Activated naive CD4-positive, alpha-beta T cell treated with anti-CD3 and anti-CD28 coated beads, Interleukin-2, amount 10 ng/mL, durations not matched to agents 7 days and 5 days (primary cell): ENCODE data around the gene CPEB4.

Experiments
- CTCF ChIA-PET: fragments of 350-600 bp; sonication (Branson Sonifier 250); formaldehyde crosslinking; loops from one replicate; lab custom pipeline; 2021; ENCODE audit warnings: antibody characterized with exemption; lab: Charles Lee
- DNase-seq: peaks from one replicate; pipeline ENCODE4 v3.0.0-alpha.2; 2020
- H3K27ac Mint-ChIP-seq: one replicate; pipeline ENCODE4 v1.8.0; 2021; ENCODE audit warnings: mild to moderate bottlenecking, moderate library complexity, mixed read lengths
- H3K27me3 Mint-ChIP-seq: one replicate; pipeline ENCODE4 v1.8.0; 2021; ENCODE audit warnings: mild to moderate bottlenecking, mixed read lengths
- H3K36me3 Mint-ChIP-seq: one replicate; pipeline ENCODE4 v1.8.0; 2021; ENCODE audit warnings: mixed read lengths
- H3K4me1 Mint-ChIP-seq: one replicate; pipeline ENCODE4 v1.8.0; 2021; ENCODE audit warnings: mixed read lengths
- H3K4me3 Mint-ChIP-seq: one replicate; pipeline ENCODE4 v1.8.0; 2021; ENCODE audit warnings: mild to moderate bottlenecking, moderate library complexity, mixed read lengths
- H3K9me3 Mint-ChIP-seq: one replicate; pipeline ENCODE4 v1.8.0; 2021; ENCODE audit warnings: mixed read lengths

Gene CPEB4

DNA sequence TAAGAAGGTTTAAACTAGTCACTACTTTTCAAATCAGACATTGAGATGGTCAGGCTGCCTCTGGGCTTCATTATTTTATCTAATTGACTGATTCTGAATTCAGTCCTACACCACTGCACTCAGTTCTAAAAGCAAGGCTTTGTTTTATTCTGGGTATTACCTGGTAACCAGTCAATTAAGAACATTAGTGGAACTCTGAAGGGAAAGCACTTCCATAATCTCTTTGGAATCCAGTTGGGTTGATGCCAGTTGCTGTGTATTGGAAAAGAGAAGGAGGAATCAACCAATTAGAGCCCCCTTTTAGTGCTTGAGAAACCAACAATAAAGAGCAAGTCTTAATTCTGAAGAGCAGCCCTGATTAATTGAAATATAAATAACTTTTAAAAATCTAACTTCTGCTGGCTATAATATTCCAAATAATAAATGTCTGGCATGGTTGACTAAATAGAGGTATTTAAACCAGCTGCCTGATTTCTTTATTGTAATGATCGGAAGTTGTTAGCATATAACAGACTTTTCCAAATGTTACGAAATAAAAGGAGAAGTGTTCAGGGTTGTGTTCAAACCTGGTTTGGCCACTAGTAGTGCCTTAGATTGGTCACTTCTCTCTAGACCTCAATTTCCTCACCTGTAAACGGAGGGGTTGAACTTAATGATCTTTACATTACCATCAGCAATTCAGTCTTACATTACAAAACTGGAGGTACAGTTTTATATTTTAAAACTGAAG is 32.0 kb downstream of the CPEB4 start:
- DNase-seq: no peak
- no peaks in the 10 kb centered on the region for H3K9me3 Mint-ChIP-seq
- no peak overlapping the region for H3K4me3 Mint-ChIP-seq
- CTCF ChIA-PET: no interaction called here
- no peaks in the 10 kb centered on the region for H3K27me3 Mint-ChIP-seq
- no peak overlapping the region for H3K27ac Mint-ChIP-seq
- peaks cover 7% of the 10 kb centered on the region for H3K4me1 Mint-ChIP-seq
- H3K36me3 Mint-ChIP-seq: peaks cover 3% of the 10 kb centered on the region

DNA sequence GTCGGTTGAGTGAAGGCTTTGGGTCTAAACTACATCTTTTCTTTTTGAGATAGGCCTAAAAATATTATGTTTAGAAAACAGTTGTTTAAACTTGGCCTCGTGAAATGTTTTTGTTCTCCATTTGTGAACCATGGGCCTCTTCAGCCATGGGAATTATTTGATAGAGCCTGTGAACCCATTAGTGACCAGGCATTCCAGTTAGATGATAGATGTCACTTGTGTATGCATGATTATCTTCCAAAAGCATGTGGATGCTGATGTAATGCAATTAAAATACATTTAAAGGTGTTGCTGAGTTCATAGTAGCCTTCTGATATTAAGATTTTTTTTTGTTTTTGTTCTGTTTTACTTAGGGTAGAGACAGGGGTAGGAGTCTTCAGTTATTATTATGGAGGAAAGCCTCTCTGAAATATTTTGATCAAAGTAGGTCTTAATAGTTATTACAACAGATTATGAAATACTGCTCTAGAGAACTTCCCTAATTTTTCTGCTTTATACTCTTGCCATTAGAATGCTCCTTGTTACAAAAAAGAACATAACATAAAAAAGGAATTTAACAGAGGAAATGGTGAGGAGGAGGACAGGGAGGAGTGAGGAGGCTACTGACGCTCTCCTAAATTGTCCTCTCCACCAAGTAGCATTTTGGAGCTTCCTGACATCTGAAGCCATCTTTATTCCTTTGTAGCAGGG is 32.9 kb downstream of the CPEB4 start:
- CTCF ChIA-PET: interaction anchor here (1.6 kb wide), 1 partner anchor 303 kb away, joined by 4 read pairs; no protein-coding TSS in a partner anchor
- no peaks in the 10 kb centered on the region for H3K9me3 Mint-ChIP-seq
- H3K27me3 Mint-ChIP-seq: no peaks in the 10 kb centered on the region
- no peak for DNase-seq
- peaks cover 3% of the 10 kb centered on the region for H3K36me3 Mint-ChIP-seq
- no peak overlapping the region for H3K4me3 Mint-ChIP-seq
- no peak overlapping the region for H3K27ac Mint-ChIP-seq
- peaks cover 7% of the 10 kb centered on the region for H3K4me1 Mint-ChIP-seq

DNA sequence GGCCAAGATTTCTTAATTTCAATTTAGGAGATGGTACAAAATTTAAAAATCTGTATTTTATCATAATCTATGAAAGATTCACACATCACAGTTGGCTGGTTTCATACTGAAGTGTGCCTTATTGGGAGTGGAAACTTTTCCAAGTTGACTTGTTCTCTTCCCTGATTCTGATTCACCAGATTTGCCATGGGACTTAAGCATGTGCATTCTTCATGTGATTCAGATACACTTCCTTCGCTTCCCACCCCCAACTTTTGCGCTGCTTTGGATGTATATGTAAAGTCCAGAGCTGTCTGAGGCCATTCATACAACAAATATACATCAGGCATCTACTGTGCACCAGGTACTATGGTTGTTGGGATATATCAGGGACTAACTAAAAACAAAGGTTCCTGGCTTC is 34.4 kb downstream of the CPEB4 start:
- peaks cover 3% of the 10 kb centered on the region for H3K36me3 Mint-ChIP-seq
- no peaks in the 10 kb centered on the region for H3K9me3 Mint-ChIP-seq
- H3K4me3 Mint-ChIP-seq: no peak overlapping the region
- CTCF ChIA-PET: interaction anchor here (0.9 to 1.6 kb wide), 2 partner anchors 41 to 304 kb away, joined by 3 to 4 read pairs; no protein-coding TSS in a partner anchor
- no peak overlapping the region for H3K27ac Mint-ChIP-seq
- no peaks in the 10 kb centered on the region for H3K27me3 Mint-ChIP-seq
- no peak for DNase-seq
- H3K4me1 Mint-ChIP-seq: peaks cover 3% of the 10 kb centered on the region

DNA sequence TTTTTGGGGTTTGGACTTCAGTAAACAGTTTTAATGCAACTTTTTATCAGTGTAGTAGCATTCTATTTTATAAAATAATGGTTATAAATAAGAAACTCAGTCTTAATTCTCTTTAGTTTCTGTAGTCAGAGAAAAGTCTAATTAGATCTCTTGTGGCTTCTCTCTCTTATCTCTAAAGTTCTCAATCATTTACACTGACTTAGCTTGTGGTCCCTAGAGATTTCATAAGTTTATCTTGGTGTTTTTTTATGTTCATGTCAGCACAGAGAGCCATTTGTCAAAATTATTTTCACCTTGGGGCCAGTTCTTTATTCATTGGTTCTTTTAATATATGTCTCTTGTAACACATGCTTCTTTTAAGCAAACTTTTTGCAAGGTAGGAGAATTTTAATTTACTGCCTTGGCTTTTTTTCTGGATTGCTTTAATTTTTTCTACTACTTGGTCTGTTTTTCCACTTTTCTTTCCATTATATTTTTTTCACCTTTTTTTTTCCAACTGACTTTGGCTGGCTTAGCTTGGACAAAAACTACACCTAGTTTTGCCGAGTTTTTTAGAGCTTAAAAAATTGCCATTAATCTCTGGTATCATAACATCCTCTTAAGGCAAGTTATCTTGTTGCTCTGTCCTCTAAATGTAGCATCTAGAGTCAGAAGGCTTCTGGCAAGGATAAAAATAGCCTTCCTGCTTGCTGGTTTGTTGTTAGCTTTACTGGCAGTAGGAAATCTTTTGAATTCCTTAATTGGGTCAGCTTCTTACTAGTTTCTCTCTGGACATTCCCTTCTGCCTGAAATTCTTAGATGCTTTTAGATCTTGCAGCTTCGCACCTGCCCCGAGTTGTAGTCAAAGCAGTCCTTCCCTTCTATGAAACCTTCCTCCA is 35.3 kb downstream of the CPEB4 start:
- no peak for DNase-seq
- Mint-ChIP-seq H3K4me1 (peaks cover 3% of the 10 kb centered on the region), H3K27me3 (no peaks in the 10 kb centered on the region), H3K36me3 (peaks cover 3% of the 10 kb centered on the region), H3K9me3 (no peaks in the 10 kb centered on the region), H3K4me3 (no peak overlapping the region), H3K27ac (no peak overlapping the region)
- CTCF ChIA-PET: interaction anchor here (0.9 kb wide), 1 partner anchor 40 kb away, joined by 3 read pairs; no protein-coding TSS in a partner anchor

DNA sequence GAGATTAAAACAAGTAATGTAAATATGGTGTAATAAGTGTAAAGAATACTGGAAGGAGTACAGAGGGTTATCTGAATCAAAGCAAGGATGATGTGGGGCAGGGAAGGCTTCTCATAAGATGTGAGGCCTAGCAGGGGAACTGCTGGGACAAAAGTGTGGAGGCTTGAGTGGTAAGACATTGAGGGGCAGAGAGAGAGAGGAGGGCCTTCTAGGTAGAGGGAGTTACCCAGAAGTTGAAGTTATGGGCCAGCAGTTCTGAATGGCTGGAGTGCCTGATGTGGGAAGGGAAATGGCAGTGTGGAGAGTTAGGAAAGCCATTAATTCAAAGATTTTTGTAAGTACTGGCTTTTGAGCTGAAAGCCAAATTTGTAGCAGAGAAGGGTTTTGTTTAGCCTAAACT is 36.8 kb downstream of the CPEB4 start:
- peaks cover 3% of the 10 kb centered on the region for H3K36me3 Mint-ChIP-seq
- no peaks in the 10 kb centered on the region for H3K27me3 Mint-ChIP-seq
- H3K27ac Mint-ChIP-seq: no peak overlapping the region
- peaks cover 3% of the 10 kb centered on the region for H3K4me1 Mint-ChIP-seq
- no peak overlapping the region for H3K4me3 Mint-ChIP-seq
- no peak for DNase-seq
- CTCF ChIA-PET: interaction anchor here (0.7 to 2.2 kb wide), 21 partner anchors 8 to 313 kb away, joined by 3 to 19 read pairs (median 4); no protein-coding TSS in a partner anchor
- H3K9me3 Mint-ChIP-seq: no peaks in the 10 kb centered on the region

DNA sequence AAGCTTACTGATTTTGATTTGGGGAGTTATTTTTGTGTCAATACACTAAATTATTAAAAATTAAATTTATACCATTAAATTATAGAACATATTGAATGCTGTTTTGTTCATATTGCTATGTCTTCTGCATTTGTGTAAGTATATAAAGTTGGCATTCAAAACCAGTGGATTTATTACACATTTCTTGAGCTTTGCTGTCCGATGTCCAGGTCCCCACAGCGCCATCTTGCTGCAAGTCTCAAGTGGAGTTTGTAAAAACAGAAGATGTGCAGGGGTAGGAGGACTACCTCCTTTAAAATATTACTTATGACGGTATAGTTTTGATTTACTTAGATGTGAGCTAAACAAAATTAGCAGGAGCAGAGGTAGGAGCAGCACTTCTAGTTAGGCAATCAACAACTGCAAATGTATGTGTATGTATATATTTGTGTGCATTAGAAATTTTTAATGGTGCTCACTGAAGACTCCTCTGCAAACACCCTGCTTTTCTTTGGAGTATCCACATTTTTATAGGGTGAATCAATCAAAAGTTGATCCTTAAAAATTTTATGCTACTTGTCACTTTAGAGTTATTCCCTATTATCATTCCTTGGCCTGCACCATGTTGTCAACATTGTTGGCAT is 37.4 kb downstream of the CPEB4 start:
- Mint-ChIP-seq H3K36me3 (peaks cover 3% of the 10 kb centered on the region), H3K27ac (no peak overlapping the region), H3K27me3 (no peaks in the 10 kb centered on the region), H3K9me3 (no peaks in the 10 kb centered on the region), H3K4me3 (no peak overlapping the region), H3K4me1 (peaks cover 3% of the 10 kb centered on the region)
- CTCF ChIA-PET: interaction anchor here (0.7 to 2.2 kb wide), 21 partner anchors 9 to 314 kb away, joined by 3 to 19 read pairs (median 4); no protein-coding TSS in a partner anchor
- DNase-seq: peak; percentile 59

DNA sequence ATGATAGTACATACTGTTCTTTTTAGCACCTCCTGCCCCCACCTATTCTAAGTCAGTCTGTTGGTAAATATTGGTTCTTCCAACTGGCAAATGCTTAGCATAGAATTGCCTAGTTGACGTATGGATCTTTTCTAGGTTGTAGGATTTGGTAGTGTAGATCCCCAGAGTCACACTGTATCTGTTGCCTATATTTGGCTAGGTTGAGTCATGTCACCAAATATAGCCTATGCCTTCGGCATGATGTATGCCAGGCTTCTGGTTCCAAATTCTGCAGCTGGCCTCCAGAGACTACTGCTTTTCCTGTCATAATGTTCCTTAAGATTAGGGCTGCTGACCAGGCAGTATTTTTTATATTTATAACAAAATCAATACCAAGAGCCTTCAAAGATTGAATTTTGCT is 38.2 kb downstream of the CPEB4 start:
- no peaks in the 10 kb centered on the region for H3K9me3 Mint-ChIP-seq
- CTCF ChIA-PET: interaction anchor here (1.4 to 2.2 kb wide), 7 partner anchors 15 to 314 kb away, joined by 3 to 8 read pairs (median 4); no protein-coding TSS in a partner anchor
- no peaks in the 10 kb centered on the region for H3K27me3 Mint-ChIP-seq
- no peaks in the 10 kb centered on the region for H3K4me1 Mint-ChIP-seq
- DNase-seq: no peak
- peaks cover 3% of the 10 kb centered on the region for H3K36me3 Mint-ChIP-seq
- H3K4me3 Mint-ChIP-seq: no peak overlapping the region
- no peak overlapping the region for H3K27ac Mint-ChIP-seq

DNA sequence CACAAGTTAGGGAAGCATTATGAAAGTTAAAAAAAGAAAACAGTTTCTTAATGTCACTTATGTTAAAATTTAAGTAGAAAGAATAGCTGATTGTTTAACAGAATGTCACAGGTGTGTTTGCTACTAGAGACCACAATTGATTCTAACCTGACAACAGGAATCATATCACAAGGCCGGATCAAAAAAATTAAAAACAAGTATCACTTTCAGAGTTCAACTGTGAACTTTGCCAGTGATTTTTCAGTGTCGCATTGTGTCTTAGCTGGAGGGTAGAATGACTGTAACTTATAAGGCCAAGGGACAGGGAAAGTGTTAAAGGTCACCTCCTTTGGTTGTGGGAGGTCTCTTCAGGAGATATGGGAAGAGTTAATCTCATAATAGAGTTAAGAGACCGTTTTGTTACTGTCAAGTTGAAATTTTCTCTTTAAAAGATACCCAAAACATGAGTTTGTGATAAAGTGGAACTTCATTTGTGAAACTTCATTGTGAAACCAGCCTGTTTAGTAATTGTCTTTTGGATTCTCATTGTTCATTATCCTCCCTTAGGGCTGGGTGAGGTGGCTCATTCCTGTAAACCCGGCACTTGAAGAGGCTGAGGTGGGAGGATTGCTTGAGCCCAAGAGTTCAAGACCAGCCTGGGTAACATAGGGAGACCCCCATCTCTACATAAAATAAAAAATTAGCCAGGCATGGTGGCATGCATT is 40.9 kb downstream of the CPEB4 start:
- no peak for DNase-seq
- Mint-ChIP-seq H3K4me1 (no peaks in the 10 kb centered on the region), H3K4me3 (no peak overlapping the region), H3K9me3 (no peaks in the 10 kb centered on the region), H3K27me3 (no peaks in the 10 kb centered on the region), H3K27ac (no peak overlapping the region), H3K36me3 (no peaks in the 10 kb centered on the region)
- CTCF ChIA-PET: no interaction called here

DNA sequence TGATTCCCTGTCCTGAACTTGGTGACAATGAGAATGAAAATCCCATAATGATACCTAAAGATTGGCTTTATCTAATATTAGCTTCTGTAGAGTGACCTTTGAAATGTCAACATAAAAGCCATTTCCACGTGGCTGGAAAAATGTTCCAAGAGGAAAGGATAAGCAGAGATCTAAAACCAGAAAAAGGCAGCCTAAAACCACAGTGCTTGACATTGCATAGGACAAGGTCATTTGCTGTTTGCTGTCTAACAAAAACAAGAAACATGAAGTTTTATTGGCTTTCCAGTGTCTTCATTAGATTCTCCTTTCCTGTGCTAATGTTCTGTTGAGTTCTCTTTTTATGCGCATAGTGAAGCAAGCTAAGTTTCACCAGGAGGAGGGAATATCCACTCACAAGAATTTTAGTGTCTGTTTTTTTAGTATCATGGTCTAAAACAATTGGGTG is 44.6 kb downstream of the CPEB4 start:
- no peak for DNase-seq
- Mint-ChIP-seq H3K36me3 (peaks cover 1% of the 10 kb centered on the region), H3K9me3 (no peaks in the 10 kb centered on the region), H3K27ac (no peak overlapping the region), H3K4me3 (no peak overlapping the region), H3K4me1 (no peaks in the 10 kb centered on the region), H3K27me3 (no peaks in the 10 kb centered on the region)
- CTCF ChIA-PET: no interaction called here

DNA sequence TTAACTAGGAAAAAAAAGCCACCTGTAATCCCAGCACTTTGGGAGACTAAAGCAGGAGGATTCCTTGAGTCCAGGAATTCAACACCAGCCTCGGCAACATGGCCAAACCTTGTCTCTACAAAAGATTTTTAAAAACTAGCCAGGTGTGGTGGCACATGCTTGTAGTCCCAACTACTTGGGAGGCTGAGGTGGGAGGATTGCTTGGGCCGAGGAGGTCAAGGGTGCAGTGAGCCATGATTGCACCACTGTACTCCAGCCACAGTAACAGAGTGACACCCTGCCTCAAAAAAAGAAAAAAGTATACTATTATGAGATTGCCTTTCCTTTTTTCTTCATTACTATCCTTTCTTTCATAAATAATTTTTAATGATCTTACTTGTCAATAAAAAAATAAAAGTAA is 45.8 kb downstream of the CPEB4 start:
- H3K4me3 Mint-ChIP-seq: no peak overlapping the region
- DNase-seq: no peak
- CTCF ChIA-PET: no interaction called here
- H3K9me3 Mint-ChIP-seq: no peaks in the 10 kb centered on the region
- peaks cover 1% of the 10 kb centered on the region for H3K36me3 Mint-ChIP-seq
- H3K4me1 Mint-ChIP-seq: no peaks in the 10 kb centered on the region
- H3K27ac Mint-ChIP-seq: no peak overlapping the region
- no peaks in the 10 kb centered on the region for H3K27me3 Mint-ChIP-seq

DNA sequence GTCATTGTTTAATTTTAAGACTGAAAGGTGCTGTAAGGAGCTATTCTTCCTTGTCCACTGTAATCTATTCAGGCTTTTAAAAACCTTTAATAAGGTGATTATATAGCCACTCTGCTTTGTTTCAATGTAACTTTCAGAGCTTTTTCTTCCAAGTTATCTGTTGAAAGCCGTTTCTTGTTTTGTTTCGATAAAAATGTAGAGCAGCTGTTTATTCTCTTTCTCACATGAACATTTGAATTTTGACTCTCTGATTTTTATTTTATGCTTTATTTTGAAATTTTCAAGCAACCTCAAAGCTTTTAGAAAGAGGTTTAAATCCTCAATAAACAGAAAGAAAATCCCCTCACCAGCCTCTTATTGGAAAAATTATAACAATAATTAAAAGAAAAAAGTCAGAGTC is 47.2 kb downstream of the CPEB4 start:
- H3K4me1 Mint-ChIP-seq: no peaks in the 10 kb centered on the region
- H3K9me3 Mint-ChIP-seq: no peaks in the 10 kb centered on the region
- DNase-seq: no peak
- CTCF ChIA-PET: interaction anchor here (1.2 kb wide), 1 partner anchor 10 kb away, joined by 4 read pairs; no protein-coding TSS in a partner anchor
- peaks cover 1% of the 10 kb centered on the region for H3K36me3 Mint-ChIP-seq
- no peak overlapping the region for H3K27ac Mint-ChIP-seq
- no peaks in the 10 kb centered on the region for H3K27me3 Mint-ChIP-seq
- H3K4me3 Mint-ChIP-seq: no peak overlapping the region

DNA sequence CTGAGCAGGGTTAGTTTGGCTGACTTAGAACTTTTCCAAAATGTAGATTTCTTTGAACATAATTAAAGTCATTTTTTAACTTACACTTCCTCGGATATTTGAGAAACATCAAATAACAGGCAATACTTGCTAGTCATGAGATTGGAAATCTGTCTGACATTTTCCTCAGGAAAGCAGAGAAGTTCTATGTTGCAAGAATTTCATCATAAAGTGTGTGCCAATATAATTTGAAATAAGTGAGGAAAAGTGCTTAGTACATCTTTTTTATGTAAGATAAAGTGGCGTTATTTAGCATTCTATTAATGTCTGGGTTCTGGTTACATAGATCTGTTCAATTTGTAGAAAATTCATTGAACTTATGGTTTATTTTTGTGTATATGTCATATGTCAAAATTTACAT is 52.1 kb downstream of the CPEB4 start:
- DNase-seq: no peak
- H3K27ac Mint-ChIP-seq: no peak overlapping the region
- CTCF ChIA-PET: interaction anchor here (2.0 kb wide), 1 partner anchor 15 kb away, joined by 6 read pairs; no protein-coding TSS in a partner anchor
- no peak overlapping the region for H3K4me3 Mint-ChIP-seq
- H3K36me3 Mint-ChIP-seq: no peaks in the 10 kb centered on the region
- no peaks in the 10 kb centered on the region for H3K9me3 Mint-ChIP-seq
- no peaks in the 10 kb centered on the region for H3K4me1 Mint-ChIP-seq
- no peaks in the 10 kb centered on the region for H3K27me3 Mint-ChIP-seq

DNA sequence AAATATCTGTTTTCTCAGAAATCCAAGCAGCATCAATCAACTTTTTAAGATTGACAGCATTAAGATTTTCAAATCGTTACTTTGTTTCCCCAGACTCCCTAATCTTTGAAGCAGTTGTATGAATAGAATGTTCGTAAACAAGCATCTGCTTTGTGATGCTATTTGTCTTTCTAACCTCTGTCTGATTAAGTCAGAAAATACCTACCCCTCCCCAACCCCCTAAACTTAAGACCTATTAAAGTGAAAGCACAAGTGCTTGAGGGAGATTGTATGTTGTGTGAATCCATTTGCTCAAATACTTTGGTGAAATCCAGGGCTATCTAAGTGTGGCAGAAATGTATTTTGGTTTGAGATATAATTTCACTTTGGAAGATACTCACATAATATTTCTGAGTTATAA is 53.0 kb downstream of the CPEB4 start:
- Mint-ChIP-seq H3K4me3 (no peak overlapping the region), H3K27ac (no peak overlapping the region), H3K36me3 (peaks cover 3% of the 10 kb centered on the region), H3K4me1 (no peaks in the 10 kb centered on the region), H3K27me3 (no peaks in the 10 kb centered on the region), H3K9me3 (no peaks in the 10 kb centered on the region)
- CTCF ChIA-PET: interaction anchor here (2.0 kb wide), 1 partner anchor 15 kb away, joined by 6 read pairs; no protein-coding TSS in a partner anchor
- no peak for DNase-seq
